ENCODE measurements around the gene RAI14.

The RAI14 gene

DNA sequence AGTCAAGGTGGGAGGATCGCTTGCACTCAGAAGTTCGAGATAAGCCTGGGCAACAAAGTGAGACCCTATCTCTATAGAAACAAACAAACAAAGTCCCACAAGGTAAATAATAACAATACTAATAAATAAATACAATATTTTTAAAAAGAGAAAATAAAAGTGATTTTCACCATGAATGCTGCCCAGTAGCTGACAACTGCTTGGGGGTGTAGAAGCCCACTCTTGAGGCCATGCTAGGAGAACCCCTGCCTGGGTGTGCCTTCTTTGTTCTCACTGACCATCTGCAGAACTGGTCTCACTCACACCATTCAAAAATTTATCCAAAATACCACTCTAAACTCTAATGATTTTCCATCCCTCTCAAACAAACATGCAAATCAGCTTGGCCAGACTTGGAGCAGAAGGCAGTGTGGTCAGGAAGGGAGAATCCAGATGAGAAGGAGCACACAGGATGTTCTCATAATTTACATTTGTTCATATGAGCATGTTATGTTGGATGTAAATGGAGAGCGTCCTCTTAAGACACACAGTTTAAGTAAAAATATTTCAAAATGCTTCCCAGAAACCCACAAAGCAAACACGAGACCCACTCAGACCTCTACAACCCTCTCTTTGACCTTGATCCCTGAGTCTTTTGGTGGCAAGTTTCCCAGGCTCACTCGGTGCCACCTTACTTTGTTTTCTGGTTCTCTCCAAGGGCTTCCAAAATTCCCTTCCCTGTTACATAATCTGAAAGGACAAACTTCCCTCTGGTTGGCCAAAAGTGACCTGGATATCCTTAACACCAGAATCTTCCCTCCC lies 7.9 kb upstream of the RAI14 start:
- DNase-seq: peak; percentile 9

DNA sequence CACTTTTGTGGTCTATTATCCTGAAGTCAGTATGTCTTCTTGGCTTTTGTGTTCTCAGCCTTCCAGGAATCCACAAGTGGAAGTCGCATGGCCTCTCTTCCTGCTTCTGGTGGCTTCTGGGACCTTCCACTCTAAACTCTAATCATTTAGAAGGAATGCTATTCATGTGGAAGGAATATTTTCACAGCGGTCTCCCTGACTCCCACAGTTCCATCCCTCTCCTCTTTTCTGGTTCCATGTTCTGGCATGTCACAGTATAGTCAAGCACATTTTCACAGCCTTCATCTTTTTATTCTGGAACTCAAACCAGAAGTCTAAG lies 7.3 kb upstream of the RAI14 start:
- DNase-seq: peak; percentile 51

DNA sequence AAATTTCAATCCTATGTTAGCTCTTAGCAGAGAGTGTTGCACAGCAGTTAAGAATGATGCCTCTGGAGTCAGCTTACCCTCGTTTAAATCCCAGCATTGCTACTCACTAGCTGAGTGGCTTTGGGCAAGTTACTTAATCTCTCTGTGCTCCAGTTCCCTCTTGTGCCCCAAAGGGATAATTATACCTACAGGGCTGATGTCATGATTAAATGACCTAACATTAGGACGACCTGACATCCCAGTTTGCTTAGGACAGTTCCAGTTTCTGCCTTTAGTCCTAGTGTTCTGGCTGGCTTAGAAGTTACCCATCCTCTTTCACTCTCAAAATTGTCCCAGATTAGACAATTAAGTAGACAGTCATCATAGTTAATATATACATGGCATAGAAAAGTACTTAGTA lies 4.3 kb upstream of the RAI14 start:
- no peak for DNase-seq

DNA sequence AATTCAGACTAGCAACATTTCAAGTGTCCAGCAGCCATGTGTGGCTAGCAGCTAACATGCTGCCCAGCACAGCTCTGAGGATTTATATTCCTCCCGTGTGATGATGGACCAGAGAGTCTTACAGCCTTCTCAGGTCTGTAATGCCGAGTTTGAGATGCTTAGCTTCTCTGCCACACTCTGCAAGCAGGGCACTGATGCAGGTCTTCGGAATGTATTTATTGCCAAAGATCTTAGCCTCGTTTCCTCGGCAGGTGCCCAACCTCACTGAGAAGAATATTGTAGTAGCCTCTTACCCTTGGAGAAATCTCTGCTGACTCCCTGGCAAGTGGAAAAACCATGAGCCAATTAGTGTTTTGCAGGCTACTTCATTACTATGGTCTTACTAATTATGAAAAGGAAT lies 3.7 kb upstream of the RAI14 start:
- DNase-seq: peak; percentile 16

DNA sequence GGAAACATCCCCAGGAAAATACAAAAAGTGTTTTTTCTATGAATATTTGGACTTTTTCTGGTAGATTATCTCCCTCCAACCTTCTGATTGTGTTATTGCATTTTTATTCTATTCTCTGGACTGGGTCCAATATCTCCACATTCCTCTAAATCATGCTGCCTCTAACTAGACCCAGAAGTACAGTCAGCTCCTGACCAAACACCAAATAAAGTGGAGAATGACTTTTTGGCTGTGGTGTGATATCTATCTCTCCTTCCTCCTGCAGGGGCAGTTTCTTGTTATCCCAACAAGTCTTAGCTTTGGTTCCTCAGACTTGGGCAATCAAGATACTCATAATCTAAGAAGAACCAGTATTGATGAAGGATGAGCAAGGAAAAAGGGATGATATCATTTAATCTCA lies 3.2 kb upstream of the RAI14 start:
- DNase-seq: peak; percentile 85

DNA sequence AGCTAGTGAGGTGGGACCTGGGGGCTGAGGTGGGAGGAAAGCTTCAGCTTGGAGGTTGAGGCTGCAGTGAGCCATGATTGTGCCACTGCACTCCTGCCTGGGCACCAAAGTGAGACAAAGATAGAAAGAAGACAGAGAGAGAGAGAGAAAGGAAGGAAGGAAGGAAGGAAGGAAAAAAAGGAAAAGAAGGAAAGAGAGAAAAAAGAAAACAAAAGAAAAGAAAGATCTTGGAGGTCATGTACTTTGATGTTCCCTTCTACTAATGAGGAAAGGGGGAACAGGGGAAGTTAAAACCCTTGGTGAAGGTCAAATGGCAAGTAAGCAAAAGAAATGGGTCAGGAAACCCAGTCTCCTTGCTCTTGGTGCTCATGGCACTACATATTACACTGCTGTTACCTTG lies 2.4 kb upstream of the RAI14 start:
- no peak for DNase-seq

DNA sequence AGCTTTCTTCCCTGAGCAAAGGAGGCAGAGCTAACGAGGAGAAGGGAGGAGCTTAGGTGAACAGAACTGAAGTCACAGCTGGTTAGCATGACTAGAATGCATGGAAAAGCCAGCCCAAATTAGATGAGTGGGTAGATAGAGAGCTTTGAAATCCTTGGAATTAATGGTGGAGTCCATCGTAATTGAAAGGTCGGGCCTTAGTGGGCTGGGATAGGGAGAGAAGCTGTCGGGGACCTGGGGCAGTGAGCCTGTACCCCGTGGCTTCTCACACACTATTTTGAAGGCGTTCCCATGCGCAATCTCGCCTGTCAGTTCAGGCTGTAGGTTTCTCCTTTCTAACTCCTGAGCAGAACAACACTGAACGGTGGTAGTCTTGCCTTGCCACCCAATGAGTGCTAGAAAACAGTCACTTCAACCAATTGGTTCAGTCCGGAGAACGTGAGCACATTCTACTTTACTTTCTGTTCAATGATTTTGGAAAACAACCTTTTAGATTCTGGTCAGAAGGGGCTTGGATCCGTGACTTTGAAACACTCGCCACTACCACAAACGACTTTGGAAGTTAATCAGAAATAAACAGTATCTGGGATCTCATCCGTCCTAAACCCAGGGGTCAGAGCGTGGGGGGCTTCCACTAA lies 655 bp upstream of the RAI14 start:
- DNase-seq: peak; percentile 90

DNA sequence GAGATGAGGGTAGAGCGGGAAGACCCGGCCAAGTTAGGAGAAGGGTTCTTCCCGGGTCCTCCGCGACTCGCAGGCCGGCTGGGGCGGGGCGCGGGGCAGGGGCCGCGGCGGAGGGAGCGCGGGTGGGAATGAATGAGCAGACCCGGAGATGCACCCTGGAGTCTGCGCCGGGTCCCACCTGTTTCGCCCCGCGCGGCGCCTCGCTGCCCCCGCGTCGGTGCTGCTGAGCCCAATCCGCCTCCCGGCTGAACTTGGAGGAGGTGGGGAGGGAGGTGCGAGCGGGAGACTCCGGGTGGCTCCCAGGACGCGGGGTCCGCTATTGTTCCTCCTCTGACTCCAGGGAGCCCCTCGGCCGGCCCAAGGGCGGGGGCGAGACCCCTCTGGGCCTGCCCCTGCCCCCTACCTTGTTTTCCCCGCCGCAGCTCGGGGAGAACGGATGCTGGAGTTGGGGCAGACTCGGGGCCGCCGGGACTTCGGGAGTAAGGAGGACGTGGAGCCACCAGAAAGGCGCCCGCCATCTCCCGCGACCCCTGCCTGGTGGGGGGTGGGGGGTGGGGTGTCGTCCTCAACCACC lies 659 bp downstream of the RAI14 start:
- DNase-seq: no peak

DNA sequence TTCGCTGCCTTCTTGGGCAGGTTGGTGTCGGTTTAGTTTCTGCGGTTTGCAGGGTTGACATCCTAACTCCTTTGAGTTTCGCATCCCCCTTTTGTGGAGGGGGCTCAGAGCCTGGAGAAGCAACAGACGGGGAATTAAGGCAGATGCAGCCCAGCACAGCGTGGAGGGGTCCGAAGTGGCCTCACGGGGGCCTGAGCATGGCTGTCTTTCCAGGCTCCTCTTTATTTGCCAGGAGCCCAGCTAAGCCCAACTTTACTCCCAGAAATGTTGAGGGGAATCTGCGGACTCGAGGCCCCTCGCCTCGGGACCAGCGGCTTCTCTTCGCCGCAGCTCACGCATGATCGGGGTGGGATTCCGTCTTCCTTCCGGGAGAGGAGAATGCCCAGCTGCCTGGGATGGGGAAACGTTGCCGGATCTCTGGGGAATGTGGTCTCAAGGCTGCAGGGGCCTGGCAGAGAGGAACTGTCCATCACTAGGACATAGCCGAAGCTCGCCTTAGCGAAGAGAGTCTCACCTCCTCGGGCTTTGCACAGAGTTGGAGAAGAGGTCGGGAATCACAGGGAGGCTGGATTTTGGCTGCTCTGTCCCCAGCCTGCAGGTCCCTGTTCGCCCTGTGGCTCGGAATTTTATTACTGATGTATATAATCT lies 1.3 kb downstream of the RAI14 start:
- DNase-seq: peak; percentile 43

DNA sequence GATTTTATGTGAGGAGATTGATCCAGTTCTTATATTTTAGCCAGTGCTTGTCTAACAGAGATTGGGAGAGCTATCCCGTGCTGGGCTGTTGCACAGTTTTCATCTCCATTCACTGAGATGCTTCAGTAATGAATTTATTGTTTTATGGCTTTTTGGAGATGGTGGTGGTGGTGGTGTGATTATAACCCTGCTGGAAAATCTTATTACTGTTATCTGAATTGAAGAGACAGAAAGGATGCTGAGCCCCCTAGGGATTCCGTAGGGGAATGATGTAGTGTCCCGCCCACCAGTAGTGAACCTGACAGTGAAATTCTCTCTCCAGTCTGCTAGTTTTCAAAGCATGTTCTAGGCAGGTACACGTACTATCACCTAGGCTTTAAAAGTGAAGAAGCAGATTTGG lies 1.9 kb downstream of the RAI14 start:
- peak; percentile 65 for DNase-seq

DNA sequence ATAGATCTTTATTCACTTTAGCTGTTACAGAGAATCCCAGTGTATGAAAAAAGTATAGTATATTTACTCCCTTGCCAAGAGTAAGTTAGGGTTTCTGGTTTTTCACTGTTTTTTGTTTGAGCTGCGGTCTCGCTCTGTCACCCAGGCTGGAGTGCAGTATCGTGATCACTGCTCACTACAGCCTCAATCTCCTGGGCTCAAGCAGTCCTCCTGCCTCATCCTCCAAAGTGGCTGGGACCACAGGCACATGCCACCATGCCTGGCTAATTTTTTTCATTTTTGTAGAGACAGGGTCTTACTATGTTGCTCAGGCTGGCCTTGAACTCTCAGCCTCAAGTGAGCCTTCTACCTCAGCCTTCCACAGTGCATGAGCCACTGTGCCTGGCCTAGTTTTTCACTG lies 3.0 kb downstream of the RAI14 start:
- DNase-seq: no peak

DNA sequence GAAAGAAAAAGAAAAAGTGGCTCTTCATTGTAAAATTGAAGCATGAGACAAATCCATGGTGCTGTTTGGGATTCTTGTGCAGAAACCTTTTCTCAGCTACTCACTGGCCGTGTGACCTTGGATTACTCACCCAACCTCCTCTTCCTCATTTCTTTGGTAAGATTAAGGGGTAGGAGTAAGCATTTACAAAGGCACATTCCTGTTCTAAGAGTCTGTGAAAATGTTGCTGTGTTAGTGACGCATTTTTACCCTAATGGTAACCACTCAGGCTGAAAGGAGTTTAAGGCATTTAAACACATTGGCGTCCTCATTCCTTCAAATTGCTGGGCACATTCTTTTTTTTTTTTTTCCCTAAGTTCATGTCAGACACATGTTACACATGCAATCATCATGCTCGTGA lies 4.3 kb downstream of the RAI14 start:
- peak; percentile 91 for DNase-seq

DNA sequence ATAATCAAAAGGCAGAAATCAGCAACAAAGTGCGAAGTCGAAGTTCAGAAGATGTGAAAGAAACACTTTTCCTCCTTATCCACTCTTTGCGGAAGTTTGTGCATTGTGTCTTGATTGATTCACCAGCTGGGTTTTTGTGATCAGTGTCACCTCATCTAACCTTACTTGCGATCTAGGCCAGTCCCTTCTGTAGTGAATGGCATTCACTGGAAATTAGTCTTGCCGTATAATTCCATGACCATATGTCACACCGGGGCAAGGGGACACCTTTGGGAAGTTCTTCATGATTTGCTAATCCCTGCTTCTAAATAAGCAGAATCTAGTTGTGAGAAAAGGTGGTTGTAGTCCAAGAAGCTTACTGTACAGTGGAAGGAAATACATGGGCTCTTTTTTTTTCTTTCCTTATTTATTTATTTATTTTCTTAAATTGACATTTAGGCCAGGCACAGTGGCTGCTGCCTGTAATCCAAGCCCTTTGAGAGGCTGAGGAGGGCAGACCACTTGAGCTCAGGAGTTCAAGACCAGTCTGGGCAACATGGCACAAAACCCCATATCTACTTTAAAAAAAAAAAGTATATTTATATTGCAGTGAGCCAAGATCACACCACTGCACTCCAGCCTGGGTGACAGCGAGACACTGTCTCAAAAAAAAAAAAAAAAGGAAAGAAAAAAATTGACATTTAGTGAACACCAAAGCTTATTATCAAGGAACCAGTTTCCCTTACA lies 7.8 kb downstream of the RAI14 start:
- DNase-seq: no peak

DNA sequence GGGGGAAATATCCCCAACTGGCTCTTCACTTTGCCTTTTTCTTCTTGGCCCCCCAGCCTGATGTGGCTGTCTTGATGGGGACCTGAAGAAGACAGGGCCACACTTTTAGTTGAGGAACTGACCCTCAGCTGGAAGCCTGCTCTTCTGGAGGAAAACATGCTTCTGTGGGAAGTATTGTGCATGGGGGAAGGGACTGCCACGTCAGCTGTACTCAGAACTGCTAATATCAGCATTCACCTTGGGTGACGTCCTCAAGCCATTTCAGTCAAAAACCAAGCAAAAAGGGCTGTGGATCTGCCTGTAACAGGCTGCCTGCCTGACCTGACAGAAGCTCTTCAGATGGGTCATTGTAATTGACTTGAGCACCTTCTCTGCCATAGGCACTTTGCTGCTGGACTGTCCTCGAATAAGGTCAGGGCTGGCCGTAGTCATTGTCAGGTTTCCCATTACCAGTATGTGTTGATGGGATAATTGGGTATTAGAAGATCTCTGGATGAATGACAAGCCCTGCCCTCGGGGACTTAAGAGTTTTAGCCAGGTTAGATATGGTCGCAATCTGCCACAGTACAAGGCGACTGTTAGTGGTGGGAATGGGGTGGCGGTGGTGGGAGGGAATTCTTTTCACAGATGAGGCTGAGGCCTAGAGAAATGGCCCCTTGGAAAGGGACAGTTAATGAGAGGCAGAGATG lies 10.4 kb downstream of the RAI14 start:
- DNase-seq: no peak

DNA sequence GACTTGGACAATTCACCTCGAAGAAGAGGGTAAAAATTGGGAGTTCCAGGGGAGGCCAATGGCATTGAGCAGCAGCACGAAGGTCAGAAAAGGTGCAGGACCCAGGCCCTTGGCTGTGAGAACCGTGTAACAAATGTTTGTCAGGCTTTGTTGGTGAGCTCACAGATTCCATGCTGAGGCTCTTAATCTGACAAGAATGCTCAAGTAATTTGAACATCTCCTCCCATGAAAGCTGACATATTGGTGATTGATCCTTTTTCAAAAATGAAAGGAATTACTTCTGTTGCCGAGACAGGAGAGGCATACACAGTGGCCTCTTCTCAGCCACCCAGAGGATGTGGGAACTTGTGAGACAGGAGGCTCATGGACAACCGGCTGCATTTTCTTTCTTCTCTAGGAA lies 11.6 kb downstream of the RAI14 start:
- DNase-seq: peak; percentile 38

DNA sequence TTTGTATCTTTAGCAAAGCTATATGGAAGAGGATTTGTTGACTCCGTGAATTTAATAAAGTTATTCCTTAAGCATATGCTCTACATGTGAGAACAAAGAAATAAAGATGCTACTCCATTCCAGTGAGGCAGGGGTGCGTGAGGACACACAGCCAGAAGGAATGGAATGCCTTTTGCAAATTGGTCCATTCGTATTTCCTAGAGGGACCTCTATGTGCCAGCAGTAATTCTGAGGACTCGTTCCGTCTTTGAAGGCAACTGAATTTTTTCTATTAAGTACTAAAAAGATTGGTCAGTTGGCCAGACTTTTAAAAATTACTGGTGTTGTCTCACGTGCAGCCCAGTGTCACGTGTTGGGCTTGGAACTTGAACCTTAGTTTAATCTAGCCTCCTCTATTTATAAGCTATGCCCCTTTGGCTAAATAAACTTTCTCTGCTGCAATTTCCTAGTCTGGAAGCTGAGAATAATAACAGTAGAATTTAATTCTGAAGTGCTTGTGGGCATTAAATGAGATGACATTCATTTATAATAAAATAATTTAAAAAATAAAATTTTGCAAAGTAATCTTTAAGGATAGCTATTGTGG lies 13.9 kb downstream of the RAI14 start:
- peak; percentile 22 for DNase-seq

DNA sequence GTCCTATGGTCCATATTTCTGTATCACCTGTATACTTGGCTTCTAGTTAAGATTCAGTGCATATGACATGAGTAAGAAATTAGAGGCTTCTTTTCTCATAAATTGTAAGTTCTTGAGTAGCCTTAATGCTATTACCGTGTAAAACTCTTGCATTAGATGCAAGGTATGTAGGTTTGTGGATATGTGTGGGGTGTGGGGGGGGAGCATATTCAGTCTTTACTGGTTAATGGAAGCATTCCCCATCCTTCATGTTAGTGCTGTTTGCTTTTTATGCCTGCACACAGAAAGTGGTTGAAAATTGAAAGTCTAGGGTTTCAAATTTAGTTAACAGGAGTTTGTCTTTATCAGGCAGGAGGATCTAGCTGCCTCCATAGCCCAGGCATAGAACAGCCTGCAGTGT lies 16.1 kb downstream of the RAI14 start:
- no peak for DNase-seq

DNA sequence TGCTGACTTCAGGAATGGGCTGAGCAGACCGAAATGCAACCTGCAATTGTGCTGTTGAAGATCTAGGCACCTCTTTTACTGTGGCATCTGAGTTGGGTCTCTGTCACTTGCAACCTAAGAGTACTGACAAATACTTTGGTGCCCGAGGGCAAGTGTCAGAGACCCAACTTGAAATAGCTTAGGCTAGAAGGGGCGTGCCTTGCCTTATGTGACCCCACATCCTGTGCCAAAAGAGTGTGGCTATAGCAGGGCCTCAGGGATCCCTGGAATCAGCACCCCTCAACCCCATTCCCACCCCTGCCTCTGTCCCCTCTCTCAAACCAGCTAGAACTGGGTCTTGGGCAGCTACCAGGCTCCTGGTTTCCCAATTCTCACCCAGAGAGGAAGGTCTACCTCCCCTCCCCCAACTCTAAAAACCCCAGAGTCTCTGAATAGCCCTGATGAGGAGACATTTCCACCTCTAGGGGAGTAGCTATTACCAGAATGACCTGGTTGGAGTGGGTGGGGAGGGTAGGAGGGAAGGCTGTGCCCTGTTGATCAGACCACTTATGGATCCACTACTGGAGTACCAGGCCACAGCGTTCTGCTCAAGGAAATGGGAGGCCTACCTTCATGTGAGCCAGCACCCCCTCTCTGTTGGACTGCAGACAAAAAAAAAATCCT lies 17.5 kb downstream of the RAI14 start:
- no peak for DNase-seq

DNA sequence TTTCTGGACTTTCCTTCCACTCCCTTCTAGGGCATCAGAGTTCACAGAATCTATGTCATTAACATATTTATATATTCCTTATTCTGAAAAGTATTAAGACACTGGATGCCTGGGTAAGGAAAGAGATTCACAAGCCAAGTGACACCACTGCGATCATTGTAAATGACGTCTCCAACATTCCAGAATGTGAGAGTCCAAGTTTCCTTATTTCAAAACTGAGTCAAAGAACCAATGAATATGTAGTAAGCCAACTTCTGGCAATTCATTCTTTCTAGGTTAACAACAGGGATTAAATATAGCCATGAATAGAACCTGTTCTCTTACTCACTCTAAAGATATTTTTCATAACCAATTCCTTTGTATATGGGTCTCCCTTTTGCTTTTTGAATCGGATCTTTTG lies 18.1 kb downstream of the RAI14 start:
- DNase-seq: peak; percentile 94

DNA sequence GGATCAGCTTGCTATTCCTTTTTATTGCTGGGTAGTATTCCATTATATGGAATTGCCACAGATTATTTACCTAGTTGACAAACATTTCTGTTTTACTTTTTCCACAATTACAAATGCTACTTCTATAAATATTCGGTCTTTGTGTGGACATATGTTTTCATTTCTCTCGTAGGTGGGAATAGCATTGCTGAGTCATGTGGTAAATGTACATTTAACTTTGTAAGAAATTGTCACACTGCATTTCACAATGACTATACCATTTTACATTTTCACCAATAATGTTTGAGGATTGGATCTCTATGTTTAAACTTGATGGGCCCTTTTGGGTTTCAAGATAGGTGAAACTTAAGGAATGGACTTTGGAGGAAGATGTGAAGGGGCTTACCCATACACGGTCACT lies 19.7 kb downstream of the RAI14 start:
- DNase-seq: peak; percentile 37

DNA sequence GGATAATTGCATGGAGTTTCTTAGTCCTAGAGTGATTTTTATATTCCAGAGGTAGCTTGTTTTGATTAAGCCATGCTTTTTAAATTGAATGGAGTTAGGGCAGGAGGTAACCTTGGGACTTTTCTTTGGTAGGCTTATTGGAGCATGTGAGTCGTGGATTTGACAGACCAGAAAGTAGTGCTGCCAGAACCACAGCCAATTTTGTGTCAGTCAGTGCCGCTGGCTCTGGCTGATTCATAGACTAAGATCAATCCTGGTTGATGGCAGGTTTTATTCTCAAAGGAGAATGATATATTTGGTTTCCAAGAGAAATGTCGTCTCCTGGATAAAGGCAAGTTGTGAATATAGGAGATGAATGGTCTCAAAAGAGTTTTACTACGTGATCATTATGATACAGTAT lies 20.3 kb downstream of the RAI14 start:
- DNase-seq: peak; percentile 77

DNA sequence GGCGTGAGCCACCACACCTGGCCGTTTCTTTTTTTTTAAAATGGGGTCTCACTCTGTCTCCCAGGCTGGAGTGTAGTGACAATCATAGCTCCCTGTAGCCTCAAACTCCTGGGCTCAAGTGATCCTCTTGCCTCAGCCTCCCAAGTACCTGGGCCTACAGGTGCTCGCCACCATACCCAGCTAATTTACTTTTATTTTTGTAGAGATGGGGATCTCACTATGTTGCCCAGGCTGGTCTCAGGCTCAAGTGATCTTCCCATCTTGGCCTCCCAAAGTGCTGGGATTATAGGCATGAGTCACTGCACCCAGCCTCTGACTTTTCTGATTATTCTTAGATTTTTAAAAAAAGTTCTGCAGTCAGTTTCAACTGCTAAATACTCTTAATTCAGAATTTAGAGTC lies 21.3 kb downstream of the RAI14 start:
- DNase-seq: peak; percentile 18

Measured in fibroblast of skin of abdomen (primary cell).